GM23338 (cell line): ENCODE data around the gene KRTAP13-1. TPM values are rescaled to one million over a fixed set of nuclear protein-coding genes. Genes with fewer than 3 reads are reported as not detected.

Source experiments
- ATAC-seq: fragments of 200-7000 bp; cut with Tn5 transposase; 3 replicates; pipeline ENCODE4 v1.9.1; 2020
- DNase-seq: peaks from one replicate; pipeline ENCODE4 v3.0.0-alpha.2; 2015; ENCODE audit warnings: low spot score
- H2AFZ ChIP-seq: fragments of 200-600 bp; sonication (generic); 2 replicates; pipeline ENCODE4 v1.8.0; 2016; ENCODE audit warnings: antibody characterized with exemption, mild to moderate bottlenecking, moderate library complexity
- H3F3A ChIP-seq: fragments of 200-600 bp; sonication (generic); replicated peaks from 2 replicates; pipeline ENCODE4 v1.8.0; 2017; ENCODE audit warnings: antibody characterized with exemption, mixed run types, low read depth
- H3K27ac ChIP-seq: fragments of 200-600 bp; sonication (generic); 2 replicates; pipeline ENCODE4 v1.6.1; 2016; ENCODE audit warnings: low read depth
- H3K27me3 ChIP-seq: fragments of 200-600 bp; sonication (generic); 2 replicates; pipeline ENCODE4 v1.8.0; 2016; ENCODE audit warnings: mild to moderate bottlenecking, mixed run types, moderate library complexity; ENCODE audit not compliant: insufficient read depth
- H3K36me3 ChIP-seq: fragments of 200-600 bp; sonication (generic); 2 replicates; pipeline ENCODE4 v1.8.0; 2016; ENCODE audit warnings: mild to moderate bottlenecking; ENCODE audit not compliant: insufficient read depth
- H3K4me1 ChIP-seq: fragments of 200-600 bp; sonication (generic); 2 replicates; pipeline ENCODE4 v1.8.0; 2016; ENCODE audit warnings: mild to moderate bottlenecking, moderate library complexity; ENCODE audit not compliant: insufficient read depth
- H3K4me2 ChIP-seq: fragments of 200-600 bp; sonication (generic); 2 replicates; pipeline ENCODE4 v1.7.1; 2017; ENCODE audit warnings: mixed run types
- H3K4me3 ChIP-seq: fragments of 200-600 bp; sonication (generic); 2 replicates; pipeline ENCODE4 v1.6.1; 2016; ENCODE audit warnings: mixed run types
- H3K79me2 ChIP-seq: fragments of 200-600 bp; sonication (generic); replicated peaks from 2 replicates; pipeline ENCODE4 v1.8.0; 2017; ENCODE audit warnings: mild to moderate bottlenecking; ENCODE audit not compliant: insufficient read depth
- H3K9me2 ChIP-seq: fragments of 200-600 bp; sonication (generic); 2 replicates; pipeline ENCODE4 v1.8.0; 2017; ENCODE audit not compliant: insufficient read depth
- H4K20me1 ChIP-seq: fragments of 200-600 bp; sonication (generic); replicated peaks from 2 replicates; pipeline ENCODE4 v1.8.0; 2017; ENCODE audit warnings: mild to moderate bottlenecking; ENCODE audit not compliant: insufficient read depth
- H3K27ac Mint-ChIP-seq: 2 replicates; pipeline ENCODE4 v1.8.0; 2020; ENCODE audit warnings: inconsistent platforms, mild to moderate bottlenecking, moderate library complexity, mixed read lengths
- H3K27me3 Mint-ChIP-seq: 3 replicates; pipeline ENCODE4 v1.8.0; 2022; ENCODE audit warnings: low read depth, mild to moderate bottlenecking, moderate library complexity, mixed read lengths, inconsistent platforms; ENCODE audit not compliant: insufficient read depth, poor library complexity
- H3K36me3 Mint-ChIP-seq: 3 replicates; pipeline ENCODE4 v1.8.0; 2021; ENCODE audit warnings: low read depth, mild to moderate bottlenecking, inconsistent platforms, moderate library complexity, mixed read lengths
- H3K4me1 Mint-ChIP-seq: 3 replicates; pipeline ENCODE4 v1.8.0; 2020; ENCODE audit warnings: mild to moderate bottlenecking, inconsistent platforms, mixed read lengths
- H3K4me3 Mint-ChIP-seq: 3 replicates; pipeline ENCODE4 v1.8.0; 2021; ENCODE audit warnings: moderate library complexity, mild to moderate bottlenecking, inconsistent platforms, mixed read lengths
- H3K9me3 Mint-ChIP-seq: 3 replicates; pipeline ENCODE4 v1.8.0; 2020; ENCODE audit warnings: moderate library complexity, mild to moderate bottlenecking, inconsistent platforms, mixed read lengths
- CREB1 ChIP-seq: fragments of 250-450 bp; sonication (Bioruptor Pico); IDR thresholded peaks from 2 replicates; pipeline ENCODE4 v1.5.0; 2020; ENCODE audit warnings: low read depth, mild to moderate bottlenecking, moderate library complexity
- CTCF ChIP-seq, 2 experiments: fragments of 200-600 bp in 1 of 2; sonication (generic) in 1 of 2; conservative IDR thresholded peaks; 2 replicates each; pipeline versions ENCODE4 v1.5.1 to v1.6.1; 2016 to 2017; ENCODE audit warnings: antibody characterized with exemption in 2 of 2, low read depth in 2 of 2, mild to moderate bottlenecking in 2 of 2, moderate library complexity in 1 of 2
- ETS1 ChIP-seq: IDR thresholded peaks from 2 replicates; pipeline ENCODE4 v1.6.1; 2016; ENCODE audit warnings: antibody characterized with exemption
- EZH2 ChIP-seq: fragments of 200-600 bp; sonication (generic); IDR thresholded peaks from one replicate; pipeline ENCODE4 v1.8.0; 2017; ENCODE audit warnings: antibody characterized with exemption, mild to moderate bottlenecking, low read depth; ENCODE audit not compliant: unreplicated experiment
- EZH2phosphoT487 ChIP-seq: fragments of 200-600 bp; sonication (generic); IDR thresholded peaks from one replicate; pipeline ENCODE4 v1.8.1; 2018; ENCODE audit warnings: antibody characterized with exemption; ENCODE audit not compliant: unreplicated experiment
- JUNB ChIP-seq: IDR thresholded peaks from one replicate; pipeline ENCODE4 v1.6.1; 2016; ENCODE audit warnings: antibody characterized with exemption; ENCODE audit not compliant: unreplicated experiment
- NANOG ChIP-seq: IDR thresholded peaks from 2 replicates; pipeline ENCODE4 v1.6.1; 2016; ENCODE audit warnings: antibody characterized with exemption, borderline replicate concordance
- POLR2AphosphoS5 ChIP-seq: IDR thresholded peaks from 2 replicates; pipeline ENCODE4 v1.6.1; 2016; ENCODE audit warnings: antibody characterized with exemption, low read depth
- REST ChIP-seq: IDR thresholded peaks from one replicate; pipeline ENCODE4 v1.6.1; 2018; ENCODE audit warnings: antibody characterized with exemption; ENCODE audit not compliant: unreplicated experiment
- STAT1 ChIP-seq: IDR thresholded peaks from one replicate; pipeline ENCODE4 v1.6.1; 2016; ENCODE audit warnings: antibody characterized with exemption; ENCODE audit not compliant: unreplicated experiment
- ZNF114 ChIP-seq: fragments of 250-450 bp; sonication (Bioruptor Pico); IDR thresholded peaks from 2 replicates; pipeline ENCODE4 v1.5.0; 2020; ENCODE audit warnings: mild to moderate bottlenecking, moderate library complexity
- ZNF331 ChIP-seq: fragments of 250-450 bp; sonication (Bioruptor Pico); IDR thresholded peaks from 2 replicates; pipeline ENCODE4 v1.5.0; 2020; ENCODE audit warnings: low read depth, mild to moderate bottlenecking, moderate library complexity
- polyA plus RNA-seq: library from polyadenylated mRNA; unstranded; fragments of >200 nt; fragmentation: Nextera tagmentation; extraction: Ambion mirVana; gene quantifications from 2 replicates; pipeline ENCODE4 v1.2.1, GENCODE V29; 2016
- total RNA-seq: library from RNA; depleted of rRNA; stranded (reverse); fragments of >200 nt; shearing (Covaris generic); gene quantifications from 2 replicates; pipeline ENCODE4 v1.2.3, GENCODE V29; 2014

KRTAP13-1 gene
- total and polyA plus RNA-seq, 2 experiments from 2014 or later, result not detected

- TF ChIP-seq REST (no peak), CREB1 (CRISPR knock-in tag) (no peak), ETS1 (no peak)
Measured at GRCh38 chr21:30351534-30351933, 44.3 kb upstream of the KRTAP13-1 start (continued).

- H3F3A ChIP-seq, result no peaks in the 10 kb centered on the region
- H2AFZ ChIP-seq, result peak overlapping the region; percentile 25; the same call in 1 of the 2 replicates
- ATAC-seq, result no peak
- H3K27ac ChIP-seq, result no peak overlapping the region
- H3K4me3 ChIP-seq, result no peak overlapping the region
- H3K36me3 Mint-ChIP-seq, result no peaks in the 10 kb centered on the region
- no peaks in the 10 kb centered on the region for H3K79me2 ChIP-seq
- H3K27ac Mint-ChIP-seq, result no peak overlapping the region
- H3K4me1 ChIP-seq, result peaks cover 9% of the 10 kb centered on the region
- no peaks in the 10 kb centered on the region for H3K27me3 ChIP-seq
- no peaks in the 10 kb centered on the region for H3K36me3 ChIP-seq
- no peak overlapping the region for H3K4me3 Mint-ChIP-seq
- peaks cover 9% of the 10 kb centered on the region for H3K4me1 Mint-ChIP-seq
- H3K9me2 ChIP-seq, result peaks cover 2% of the 10 kb centered on the region; the same call in 1 of the 2 replicates
- H3K9me3 Mint-ChIP-seq, result no peaks in the 10 kb centered on the region
- H3K27me3 Mint-ChIP-seq, result no peaks in the 10 kb centered on the region
- no peak overlapping the region for H3K4me2 ChIP-seq
- H4K20me1 ChIP-seq, result no peaks in the 10 kb centered on the region
- no peak for DNase-seq
- TF ChIP-seq REST (no peak), CTCF (conservative IDR thresholded peaks at IDR 0.05; ENCODE audit: low read depth in 2 of 2) (no peak), CREB1 (CRISPR knock-in tag) (no peak), ZNF331 (CRISPR knock-in tag) (no peak), NANOG (no peak), JUNB (no peak), POLR2AphosphoS5 (no peak), ZNF114 (CRISPR knock-in tag) (no peak), EZH2phosphoT487 (no peak), STAT1 (no peak), ETS1 (no peak), EZH2 (no peak)
Measured at GRCh38 chr21:30354308-30355005, 41.4 kb upstream of the KRTAP13-1 start.
